ENCODE data around the gene KRT15.

KRT15 gene

DNA sequence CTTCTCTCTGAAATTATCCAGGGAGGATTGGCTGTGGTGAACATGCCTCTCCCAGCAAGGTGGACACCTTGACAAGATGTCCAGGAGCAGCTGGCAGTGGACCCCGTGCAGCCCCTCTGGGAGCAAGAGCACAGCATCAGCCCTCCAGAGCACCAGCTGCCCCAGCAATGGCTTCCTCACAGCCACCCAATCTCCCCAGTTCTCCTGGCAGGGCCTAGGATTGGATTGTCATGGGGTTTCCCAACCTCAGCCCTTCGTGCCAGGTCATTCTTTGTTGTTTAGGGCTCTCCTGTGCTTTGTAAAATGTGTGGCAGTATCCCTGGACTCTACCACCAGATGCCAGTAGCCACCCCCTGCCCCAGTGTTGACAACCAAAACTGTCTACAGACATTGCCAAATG lies 27.2 kb downstream of the KRT15 start:
- H3K4me3 ChIP-seq (ENCODE audit: control insufficient read depth, low read depth, low read length): no peak overlapping the region
- no peak for DNase-seq (ENCODE audit: low read depth)
- TF ChIP-seq, protein P1, sequence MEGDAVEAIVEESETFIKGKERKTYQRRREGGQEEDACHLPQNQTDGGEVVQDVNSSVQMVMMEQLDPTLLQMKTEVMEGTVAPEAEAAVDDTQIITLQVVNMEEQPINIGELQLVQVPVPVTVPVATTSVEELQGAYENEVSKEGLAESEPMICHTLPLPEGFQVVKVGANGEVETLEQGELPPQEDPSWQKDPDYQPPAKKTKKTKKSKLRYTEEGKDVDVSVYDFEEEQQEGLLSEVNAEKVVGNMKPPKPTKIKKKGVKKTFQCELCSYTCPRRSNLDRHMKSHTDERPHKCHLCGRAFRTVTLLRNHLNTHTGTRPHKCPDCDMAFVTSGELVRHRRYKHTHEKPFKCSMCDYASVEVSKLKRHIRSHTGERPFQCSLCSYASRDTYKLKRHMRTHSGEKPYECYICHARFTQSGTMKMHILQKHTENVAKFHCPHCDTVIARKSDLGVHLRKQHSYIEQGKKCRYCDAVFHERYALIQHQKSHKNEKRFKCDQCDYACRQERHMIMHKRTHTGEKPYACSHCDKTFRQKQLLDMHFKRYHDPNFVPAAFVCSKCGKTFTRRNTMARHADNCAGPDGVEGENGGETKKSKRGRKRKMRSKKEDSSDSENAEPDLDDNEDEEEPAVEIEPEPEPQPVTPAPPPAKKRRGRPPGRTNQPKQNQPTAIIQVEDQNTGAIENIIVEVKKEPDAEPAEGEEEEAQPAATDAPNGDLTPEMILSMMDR (conservative IDR thresholded peaks at IDR 0.05; ENCODE audit: control insufficient read depth, insufficient read depth, low read depth, low read length): no peak

- DNase-seq (ENCODE audit: low read depth): no peak
These were observed 28.4 kb downstream of the KRT15 start for GRCh38 chr17:41490000-41490990.

DNA sequence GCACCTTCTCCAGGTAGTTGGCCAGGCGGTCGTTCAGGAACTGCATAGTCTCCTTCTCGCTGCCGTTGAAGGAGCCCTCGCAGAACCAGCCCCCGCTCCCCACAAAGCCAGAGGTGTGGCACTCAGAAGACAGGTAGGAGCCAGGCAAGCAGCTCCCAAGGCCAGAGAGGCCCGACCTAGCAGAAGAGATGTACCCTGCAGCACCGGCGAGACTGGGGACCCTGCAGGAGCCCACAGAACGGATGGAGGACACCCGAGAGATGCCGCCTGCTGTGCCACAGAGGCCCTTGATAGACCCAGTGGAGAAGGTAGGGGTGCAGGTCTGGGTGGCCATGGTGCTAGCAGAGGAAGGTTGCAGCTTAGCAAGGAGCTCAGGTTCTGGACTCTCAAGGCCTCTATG lies 29.2 kb downstream of the KRT15 start, which contains the start of gene KRT36:
KRT36 (minus strand) TSS at position 380 of the 400 bp plus-strand sequence; CDS start at position 334, 46 bp downstream.
- DNase-seq (ENCODE audit: low read depth): no peak
- TF ChIP-seq, protein P1 (conservative IDR thresholded peaks at IDR 0.05; ENCODE audit: control insufficient read depth, insufficient read depth, low read depth, low read length): no peak
- no peak within 1 kb of the TSS for H3K4me3 ChIP-seq (ENCODE audit: control insufficient read depth, low read depth, low read length)

More at GRCh38 chr17:41490000-41490990, 28.4 kb downstream of the KRT15 start:
- no peak overlapping the region for H3K4me3 ChIP-seq (ENCODE audit: control insufficient read depth, low read depth, low read length)
- TF ChIP-seq, protein P1 (conservative IDR thresholded peaks at IDR 0.05; ENCODE audit: control insufficient read depth, insufficient read depth, low read depth, low read length): no peak

GRCh38 chr17:41486809-41487530 lies 31.7 kb downstream of the KRT15 start:
- H3K4me3 ChIP-seq (ENCODE audit: control insufficient read depth, low read depth, low read length): no peak overlapping the region
- TF ChIP-seq, protein P1 (conservative IDR thresholded peaks at IDR 0.05; ENCODE audit: control insufficient read depth, insufficient read depth, low read depth, low read length): peak; percentile 44
- no peak for DNase-seq (ENCODE audit: low read depth)

DNA sequence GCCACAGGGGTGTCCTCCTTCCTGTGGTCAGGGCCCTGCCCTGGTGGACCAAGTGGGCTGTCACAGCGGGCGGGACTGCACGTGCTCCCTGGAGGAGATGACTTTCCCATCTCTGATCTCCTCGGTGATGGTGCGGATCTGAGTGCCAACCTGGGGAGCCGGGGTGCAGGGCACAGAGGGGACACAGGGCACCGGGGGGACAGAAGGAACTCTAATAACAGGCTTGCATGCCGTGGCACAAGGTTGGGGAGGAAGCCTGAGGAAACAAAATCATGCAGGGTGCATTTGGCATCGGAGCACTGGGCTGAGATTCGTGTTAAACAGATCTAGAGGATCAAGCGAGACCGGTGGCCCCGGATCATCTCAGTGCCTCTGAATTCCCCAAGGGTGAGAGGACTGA lies 32.4 kb downstream of the KRT15 start:
- TF ChIP-seq, protein P1 (conservative IDR thresholded peaks at IDR 0.05; ENCODE audit: control insufficient read depth, insufficient read depth, low read depth, low read length): no peak
- no peak for DNase-seq (ENCODE audit: low read depth)
- no peak overlapping the region for H3K4me3 ChIP-seq (ENCODE audit: control insufficient read depth, low read depth, low read length)

All from fibroblast of mammary gland (primary cell).